HTERT RPE-1 (cell line): ENCODE results near the gene TXNDC12.
"Not testable (repeated sequence)": the region's sequence is repeated elsewhere in the genome, so short reads cannot be mapped to it uniquely, and the experiment has no call there.

Experiments used
- in situ Hi-C: fragments of 300-500 bp; cut with MboI; formaldehyde crosslinking; loops from 4 replicates; pipeline ENCODE4 v1.14.3; 2020; ENCODE audit warnings: low sequenced_read_pairs

TXNDC12 gene

DNA sequence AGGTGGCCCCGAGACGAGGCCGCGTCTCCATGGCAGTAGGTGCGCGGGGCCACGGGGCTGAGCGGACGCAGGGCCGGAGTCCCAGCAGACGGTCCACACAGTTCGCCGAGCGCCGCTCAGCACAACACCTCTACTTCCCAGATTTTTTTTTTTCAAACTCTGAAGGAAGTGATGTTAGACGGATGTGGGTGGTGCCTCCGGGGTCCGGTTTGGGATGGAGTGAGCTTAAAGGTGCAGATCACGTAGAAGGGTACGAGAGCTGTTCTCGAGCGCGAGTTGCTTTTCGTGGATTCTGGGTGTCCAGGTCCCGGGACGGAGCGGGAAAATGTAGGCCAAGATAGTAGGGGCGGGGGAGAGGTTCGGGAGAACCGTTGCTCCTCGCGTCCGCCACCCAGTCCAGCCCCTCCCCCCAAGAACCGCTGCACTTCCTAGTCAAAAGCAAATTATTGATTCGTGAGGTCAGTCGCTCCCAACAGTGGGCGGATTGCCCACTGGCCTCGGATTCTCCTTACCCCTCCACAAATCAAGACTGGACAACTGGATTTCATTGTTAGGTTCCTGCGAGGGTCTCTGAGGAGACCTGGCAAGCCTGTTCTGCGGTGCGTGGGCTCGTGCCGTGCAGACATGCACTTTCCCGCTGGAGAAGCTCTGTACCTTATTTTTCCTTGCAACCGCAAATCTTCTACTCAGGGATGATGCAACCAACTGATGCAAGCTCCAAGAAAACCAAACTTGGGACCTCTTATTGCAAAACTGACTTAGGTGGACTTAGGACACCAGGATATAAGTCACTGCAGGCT lies at the start of gene TXNDC12:
Gene TXNDC12 (minus strand): TSS at position 126 of the 800 bp plus-strand sequence. CDS start 95 bp downstream, at position 31.
- in situ Hi-C loops: no loop called here

DNA sequence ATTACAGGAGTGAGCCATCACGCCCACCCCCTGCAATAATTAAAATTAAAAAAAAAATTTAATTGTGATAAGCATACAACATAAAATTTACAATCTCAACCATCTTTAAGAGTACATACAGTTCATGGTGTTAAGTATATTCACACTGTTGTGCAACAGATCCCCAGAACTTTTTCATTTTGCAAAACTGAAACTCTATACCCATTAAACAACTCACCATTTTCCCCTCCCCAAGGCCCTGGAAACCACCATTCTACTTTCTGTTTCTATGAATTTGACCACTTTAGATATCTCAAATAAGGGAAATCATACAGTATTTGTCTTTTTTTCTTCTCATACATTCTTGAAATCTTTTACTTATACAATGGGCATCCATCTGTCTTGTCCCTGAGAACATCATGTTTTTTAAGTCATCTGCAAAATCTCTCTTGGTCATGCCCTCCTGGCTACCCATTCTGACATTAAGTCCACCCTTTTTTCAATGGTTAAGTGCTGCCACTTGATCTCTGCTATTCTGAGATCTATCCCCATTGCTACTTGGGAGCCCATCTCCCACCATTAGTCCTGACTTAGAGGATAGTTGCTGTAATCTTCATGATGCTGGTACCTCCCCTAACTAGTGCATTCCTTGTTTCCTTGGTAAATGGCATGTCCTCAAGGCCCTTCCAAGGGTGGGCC lies 47.5 kb upstream of the TXNDC12 start:
- in situ Hi-C loops: no loop called here

DNA sequence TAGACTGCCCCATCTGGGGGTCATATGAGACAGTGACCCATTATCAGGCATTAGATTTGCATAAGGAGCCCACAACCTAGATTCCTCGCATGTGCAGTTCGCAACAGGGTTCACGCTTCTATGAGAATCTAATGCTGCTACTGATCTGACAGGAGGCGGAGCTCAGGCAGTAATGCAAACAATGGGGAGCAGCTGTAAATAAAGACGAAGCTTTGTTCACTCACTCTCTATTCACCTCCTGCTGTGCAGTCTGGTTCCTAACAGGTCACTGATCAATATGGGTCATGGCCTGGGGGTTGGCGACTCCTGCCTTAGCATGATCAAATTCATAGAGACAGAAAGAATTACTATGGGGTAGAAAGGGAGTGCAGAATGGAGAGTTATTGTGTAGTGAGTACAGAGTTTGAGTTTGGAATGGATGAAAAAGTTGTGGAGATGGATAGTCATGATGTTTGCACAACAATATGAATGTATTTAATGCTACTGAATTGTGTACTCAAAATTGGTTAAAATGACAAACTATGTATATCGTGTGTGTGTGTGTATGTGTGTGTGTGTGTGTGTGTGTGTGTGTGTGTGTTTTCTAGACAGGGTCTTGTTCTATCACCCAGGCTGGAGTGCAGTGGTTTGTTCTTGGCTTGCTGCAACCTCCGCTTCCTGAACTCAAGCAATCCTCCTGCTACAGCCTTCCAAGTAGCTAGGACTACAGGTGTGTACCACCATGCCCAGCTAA lies 43.3 kb upstream of the TXNDC12 start:
- in situ Hi-C loops: no loop called here

DNA sequence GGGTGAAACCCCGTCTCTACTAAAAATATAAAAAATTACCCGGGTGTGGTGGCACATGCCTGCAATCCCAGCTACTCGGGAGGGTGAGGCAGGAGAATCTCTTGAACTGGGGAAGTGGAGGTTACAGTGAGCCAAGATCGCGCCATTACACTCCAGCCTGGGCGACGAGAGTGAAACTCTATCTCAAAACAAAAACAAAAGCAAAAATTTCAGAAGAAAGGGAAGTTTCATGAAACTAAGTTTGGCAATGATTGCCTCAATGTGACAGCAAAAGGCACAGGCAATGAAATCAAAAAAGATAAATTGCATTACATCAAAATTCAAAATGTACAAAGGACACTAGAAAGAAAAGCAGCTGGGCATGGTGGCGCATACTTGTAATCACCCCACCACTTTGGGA lies 41.2 kb upstream of the TXNDC12 start:
- in situ Hi-C loops: no loop called here

DNA sequence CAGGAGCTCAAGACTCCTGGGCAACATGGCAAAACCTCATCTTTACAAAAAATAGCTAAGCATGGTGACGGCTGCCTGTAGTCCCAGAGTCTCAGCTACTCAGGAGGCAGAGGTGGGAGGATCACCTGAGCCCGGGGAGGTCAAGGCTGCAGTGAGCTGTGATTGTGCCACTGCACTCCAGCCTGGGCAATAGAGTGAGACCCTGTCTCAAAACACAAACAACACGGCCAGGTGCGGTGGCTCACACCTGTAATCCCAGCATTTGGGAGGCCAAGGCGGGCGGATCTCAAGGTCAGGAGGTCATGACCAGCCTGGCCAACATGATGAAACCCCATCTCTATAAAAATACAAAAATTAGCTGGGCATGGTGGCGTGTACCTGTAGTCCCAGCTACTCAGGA lies 39.3 kb upstream of the TXNDC12 start:
- in situ Hi-C loops: not testable (repeated sequence)

DNA sequence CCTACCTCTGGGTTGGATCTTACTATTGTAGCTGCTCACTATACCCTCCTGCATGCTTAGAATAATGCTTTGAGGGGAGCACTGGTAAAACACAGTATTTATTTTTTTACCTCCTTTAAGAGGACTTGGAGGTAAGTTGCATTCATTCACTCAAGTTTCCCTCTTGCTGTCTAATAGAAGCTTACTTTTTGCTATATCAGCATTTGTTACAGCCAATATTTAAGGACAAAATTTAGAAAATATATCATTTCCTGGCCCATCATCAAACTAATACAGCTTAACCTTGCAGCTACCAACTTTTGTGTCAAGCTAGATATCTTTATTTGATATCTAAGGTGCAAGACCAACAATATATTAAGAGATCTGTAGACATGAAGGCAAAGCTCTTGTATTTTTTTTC lies 32.9 kb upstream of the TXNDC12 start:
- in situ Hi-C loops: not testable (repeated sequence)

DNA sequence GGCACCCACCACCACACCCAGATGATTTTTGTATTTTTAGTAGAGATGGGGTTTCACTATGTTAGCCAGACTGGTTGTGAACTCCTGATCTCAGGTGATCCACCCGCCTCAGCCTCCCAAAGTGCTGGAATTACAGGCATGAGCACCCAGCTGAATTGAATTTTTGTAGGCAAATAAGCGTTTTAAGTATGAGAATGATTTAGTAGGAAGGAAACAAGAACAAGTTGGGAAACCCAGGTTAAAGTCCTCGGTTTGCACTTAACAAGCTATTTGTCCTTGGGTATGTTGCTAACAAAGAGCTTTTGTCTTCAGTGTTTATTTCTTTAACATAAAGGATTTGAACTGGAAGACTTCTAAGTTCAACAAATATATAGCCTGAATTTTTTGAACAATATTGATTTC lies 25.0 kb upstream of the TXNDC12 start:
- in situ Hi-C loops: no loop called here

DNA sequence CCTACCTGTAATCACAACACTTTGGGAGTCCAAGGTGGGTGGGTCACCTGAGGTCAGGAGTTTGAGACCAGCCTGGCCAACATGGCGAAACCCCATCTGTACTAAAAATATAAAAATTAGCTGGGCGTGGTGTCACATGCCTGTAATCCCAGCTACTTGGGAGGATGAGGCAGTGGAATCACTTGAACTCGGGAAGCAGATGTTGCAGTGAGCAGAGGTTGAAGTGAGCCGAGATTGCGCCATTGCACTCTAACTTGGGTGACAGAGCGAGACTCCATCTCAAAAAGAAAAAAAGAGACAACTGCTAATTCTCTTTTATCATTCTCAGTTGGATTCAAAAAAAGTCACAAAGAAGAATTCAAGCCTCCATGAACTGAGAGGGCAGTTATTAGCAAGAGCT lies 22.3 kb upstream of the TXNDC12 start:
- in situ Hi-C loops: not testable (repeated sequence)

DNA sequence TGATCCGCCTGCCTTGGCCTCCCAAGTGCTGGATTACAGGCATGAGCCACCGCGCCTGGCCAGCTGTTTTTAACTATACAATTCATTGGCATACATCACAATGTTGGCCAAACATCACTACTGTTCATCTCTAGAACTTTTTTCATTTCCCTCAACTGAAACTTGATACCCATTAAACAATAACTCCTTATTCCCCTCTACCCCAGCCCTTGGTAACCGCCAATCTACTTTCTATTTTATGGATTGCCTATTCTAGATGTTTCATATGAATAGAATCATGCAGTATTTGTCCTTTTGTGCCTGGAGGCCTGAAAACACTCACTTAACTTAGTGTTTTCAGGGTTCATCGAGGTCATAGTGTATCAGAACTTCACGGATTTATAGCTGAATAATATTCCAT lies 17.3 kb upstream of the TXNDC12 start:
- in situ Hi-C loops: no loop called here

DNA sequence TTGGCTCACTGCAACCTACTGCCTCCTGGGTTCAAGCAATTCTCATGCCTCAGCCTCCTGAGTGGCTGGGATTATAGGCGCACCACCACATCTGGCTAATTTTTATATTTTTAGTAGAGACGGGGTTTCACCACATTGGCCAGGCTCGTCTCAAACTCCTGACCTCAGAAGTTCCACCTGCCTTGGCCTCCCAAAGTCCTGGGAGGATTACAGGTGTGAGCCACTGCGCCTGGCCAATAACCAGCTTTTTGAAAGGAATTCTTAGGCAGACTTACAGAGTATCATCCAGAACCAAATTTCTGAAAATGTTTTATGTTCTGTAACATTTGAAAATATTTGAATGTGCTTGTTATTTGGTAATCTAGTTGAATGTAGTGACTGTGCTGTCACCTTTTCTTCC lies 15.7 kb upstream of the TXNDC12 start:
- in situ Hi-C loops: no loop called here

DNA sequence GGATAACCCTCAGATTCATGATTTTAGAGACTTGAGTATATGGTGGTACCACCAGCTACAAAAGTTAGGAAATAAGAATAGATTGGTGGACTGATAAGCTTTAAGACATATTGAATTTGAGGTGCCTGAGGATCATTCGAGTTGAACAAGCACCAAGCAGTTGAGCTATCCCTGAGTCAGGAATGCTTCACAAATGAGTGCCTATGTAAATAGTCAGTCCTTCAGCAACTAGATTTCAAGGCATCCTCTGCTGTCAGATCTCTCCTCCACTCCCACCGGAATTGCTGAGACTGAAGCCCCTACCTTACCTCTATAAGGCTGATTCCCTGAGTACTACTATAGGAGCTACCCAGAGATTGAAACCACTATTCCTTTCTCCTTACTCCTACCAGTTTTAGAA lies 8.2 kb upstream of the TXNDC12 start:
- in situ Hi-C loops: no loop called here

DNA sequence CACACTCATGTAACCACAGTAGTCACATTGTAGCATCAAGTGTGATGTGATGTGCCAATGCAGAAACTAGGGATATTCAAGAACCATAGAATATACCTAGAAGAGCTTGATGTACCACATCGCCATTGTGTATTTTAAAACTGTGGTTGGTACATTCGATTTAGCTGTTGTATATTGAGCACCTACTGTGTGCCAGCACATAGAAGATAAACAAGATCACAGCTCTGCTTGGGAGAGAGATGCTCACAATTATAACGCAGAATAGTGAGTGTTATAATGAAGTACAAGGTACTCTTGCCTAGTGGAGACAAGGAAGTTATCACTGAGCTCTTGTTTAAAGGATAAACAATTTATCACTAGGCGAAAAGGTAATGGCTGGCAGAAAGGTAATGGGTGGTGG lies 5.8 kb upstream of the TXNDC12 start:
- in situ Hi-C loops: no loop called here

DNA sequence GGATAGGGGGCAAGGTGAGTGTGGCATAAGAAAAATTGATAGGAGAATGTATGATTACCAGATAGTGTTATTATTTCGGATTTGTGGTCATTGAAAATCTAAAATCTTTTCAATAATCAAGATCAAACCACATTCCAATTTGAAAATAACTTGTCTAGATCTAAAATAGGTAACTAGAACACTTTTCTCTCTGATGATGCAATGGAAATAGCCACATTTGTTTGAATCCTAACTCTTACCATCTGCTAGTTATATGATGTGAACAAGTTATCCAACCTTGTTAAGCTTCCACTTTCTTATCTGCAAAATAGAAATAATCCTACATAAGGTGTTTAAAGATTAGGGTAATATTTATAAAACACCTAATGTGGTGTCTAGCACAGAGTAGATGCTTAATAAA lies 4.9 kb upstream of the TXNDC12 start:
- in situ Hi-C loops: no loop called here

DNA sequence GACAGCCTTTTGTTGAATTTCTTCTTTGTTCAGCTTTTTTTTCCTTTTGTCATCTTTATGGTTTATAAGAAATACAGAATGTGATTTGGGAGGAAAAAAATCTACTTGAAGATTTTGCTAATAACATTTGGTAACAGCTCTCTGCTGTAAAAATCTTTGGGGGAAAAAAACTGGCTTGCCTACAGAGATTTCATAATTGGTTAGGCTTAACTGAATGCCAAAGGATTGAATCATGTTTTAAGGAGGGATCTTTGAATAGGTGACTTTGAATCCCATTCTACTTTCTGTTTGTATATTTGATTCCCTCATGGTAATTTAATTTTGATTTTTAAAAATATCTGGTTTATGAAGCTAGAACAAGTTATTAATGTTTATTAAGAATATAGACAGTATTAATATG lies 4.3 kb upstream of the TXNDC12 start:
- in situ Hi-C loops: no loop called here

DNA sequence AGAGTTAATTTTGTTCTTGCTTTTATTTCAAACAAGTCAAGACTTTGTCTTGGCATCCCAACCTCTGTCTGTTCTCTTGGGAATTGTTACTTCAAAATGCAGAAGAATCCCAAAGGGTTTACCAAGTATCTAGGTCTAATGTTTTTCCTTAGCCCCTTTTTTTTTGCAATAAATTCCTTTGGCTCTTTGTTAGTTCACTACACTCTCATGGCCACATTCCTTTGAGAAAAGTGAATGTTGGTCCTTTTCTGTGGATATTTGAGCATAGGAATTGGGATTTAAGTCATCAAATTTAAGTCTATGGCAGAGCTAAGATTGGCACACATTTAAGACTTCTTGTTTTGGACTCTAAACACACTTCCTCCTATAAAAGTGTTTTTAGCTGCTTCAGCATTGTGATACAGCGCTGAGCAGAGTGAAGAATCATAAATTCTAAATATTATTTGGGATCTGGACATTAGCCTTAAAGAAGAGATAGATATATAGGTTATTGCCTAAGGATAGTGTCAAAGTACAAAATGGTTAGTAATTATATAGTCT lies 3.0 kb upstream of the TXNDC12 start:
- in situ Hi-C loops: no loop called here

DNA sequence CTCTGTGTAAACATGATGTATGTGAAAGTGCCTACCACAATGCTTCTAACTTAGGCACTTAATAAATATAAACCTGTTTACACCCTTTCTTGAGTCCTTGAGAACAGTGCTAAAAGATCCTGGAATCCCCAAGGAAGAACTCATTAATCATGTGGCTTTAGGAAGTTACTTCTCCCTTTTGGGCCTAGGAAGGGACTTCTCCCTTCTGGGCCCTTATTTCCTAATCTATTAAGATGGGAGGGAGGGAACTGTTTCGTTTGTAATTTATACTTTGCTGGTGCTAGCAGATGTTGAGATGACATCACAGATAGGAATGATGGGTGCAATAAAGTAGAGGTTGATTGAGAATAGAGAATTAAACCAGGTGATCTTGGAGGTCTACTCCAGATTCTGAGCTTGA lies 2.3 kb upstream of the TXNDC12 start:
- in situ Hi-C loops: no loop called here

DNA sequence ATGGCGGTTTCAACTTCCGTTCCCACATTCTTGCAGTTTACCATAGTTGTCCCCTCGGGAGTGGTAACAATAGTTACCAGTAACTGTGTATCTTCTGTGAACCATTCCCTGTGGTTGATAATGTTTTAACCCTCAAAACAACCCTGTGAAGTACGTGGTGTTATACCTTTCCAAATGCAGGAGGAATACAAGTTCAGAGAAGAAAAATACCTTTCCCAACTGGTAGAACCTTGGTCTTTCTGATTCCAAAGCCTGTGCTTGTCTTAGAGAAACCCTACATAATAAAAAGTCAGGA lies 1.9 kb upstream of the TXNDC12 start:
- in situ Hi-C loops: no loop called here

DNA sequence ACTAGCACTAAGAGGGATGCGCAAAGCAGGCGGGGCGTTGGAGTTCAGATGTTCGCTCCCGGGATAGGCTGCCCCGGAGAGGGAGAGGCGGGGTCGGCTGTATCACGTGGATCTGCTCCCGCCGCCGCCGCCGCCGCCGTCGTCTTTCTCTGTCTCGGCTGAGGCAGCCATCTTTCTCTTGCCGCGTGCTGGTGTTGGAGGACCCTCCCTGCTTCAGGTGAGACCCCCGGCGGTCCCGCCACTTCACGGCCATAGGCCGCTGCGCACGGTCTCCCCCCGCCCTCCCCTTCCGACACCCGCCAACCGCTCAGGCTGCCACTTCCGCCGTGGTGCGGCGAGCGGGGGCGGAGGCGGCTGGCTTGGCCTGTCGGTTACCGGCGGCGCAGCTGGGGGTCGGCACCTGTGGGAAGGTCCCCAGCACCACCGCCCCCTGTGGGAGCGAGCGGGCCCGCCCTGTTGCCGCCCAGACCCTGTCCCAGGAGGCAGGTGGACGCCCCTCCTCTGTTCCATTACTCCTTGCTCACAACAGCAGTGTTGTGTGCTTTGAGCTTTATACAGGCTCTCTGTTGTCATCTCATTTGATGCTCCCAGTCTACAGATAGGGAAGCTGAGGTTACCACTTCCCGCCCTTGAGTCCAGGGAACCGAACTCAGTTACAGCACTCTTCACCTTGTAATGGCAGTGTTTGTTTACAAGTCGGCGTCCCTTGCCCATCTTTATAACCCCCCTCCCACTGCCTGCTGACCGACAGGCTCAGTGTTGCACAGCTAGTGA lies 1.4 kb upstream of the TXNDC12 start, which contains the start of gene BTF3L4:
Gene BTF3L4 (plus strand): TSS at position 133 of the 774 bp plus-strand sequence. CDS start 3,553 bp downstream, outside the sequence.
- in situ Hi-C loops: no loop called here

DNA sequence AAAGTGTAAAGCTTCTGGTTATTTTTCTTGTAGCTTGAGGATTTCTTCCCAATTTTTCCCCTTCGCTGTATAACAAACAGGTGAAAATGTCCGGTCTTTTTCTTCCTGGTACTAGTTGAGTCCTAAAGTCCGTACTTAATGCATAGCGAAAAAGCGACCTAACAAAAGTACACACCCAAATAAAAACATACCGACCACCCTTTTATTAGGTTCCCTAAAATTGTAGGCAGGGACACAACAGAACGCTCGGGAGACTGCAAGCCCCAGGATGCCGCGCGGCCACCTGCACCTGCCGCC lies 823 bp upstream of the TXNDC12 start:
- in situ Hi-C loops: no loop called here

DNA sequence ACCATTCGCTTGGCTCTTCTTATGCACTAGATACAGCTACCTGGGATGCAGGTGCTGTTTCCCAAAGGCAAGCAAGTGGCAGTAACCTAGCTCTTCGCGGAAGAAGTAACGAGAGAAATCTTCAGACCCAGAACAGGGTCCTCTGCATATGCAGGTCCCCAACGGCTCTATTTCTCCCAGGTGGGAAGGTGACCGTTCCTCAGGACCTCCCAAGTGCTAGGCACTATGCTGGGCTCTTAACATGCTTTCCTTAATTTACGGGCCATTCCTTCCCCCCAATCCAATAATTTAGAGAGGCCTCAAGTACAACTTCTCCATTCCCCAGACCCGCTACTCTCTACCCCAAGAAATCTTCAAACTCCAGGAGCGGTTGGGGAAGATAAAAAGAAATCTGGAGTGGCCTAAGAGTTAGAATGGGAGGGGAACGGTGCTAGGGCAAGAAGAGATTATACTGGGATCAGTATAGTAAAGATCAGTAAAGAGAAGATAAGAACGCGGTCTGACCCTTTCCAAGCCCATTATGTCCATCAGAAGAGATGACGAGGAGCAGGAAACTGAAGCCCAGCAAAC lies 410 bp downstream of the TXNDC12 start:
- in situ Hi-C loops: no loop called here

DNA sequence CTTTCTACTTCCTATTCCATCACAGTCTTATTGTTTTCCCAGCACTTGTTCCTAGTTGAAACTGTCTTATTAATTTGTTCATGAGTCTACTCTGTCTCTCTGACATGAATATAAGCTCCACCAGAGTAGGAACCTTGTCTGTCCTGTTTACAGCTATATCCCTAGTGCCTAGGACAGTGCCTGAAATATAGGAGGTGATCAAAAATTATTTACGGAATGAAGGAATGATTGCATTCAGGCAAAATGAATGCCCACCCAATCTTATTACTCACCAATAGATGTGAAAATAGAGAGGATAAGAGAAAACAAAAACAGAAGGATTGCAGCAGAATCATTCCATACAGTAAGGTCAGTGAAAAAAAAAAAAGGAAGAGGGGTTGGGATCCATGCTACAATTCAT lies 1.1 kb downstream of the TXNDC12 start:
- in situ Hi-C loops: no loop called here
